Nucleus accumbens (tissue), 56 donors: ENCODE measurements around the gene GNG5.
"Not testable (repeated sequence)": the region's sequence is repeated elsewhere in the genome, so short reads cannot be mapped to it uniquely, and the experiment has no call there.

Experiments used
- DNase-seq, 56 donors: peaks; one replicate each; lab custom pipeline; 2025; lab: John Stamatoyannopoulos, UW

GNG5 gene

GRCh38 chr1:84506002-84506728 is at the start of gene GNG5, which contains the start of gene SPATA1:
GNG5 (minus strand) TSS chr1:84506581; CDS start chr1:84506091, 490 bp downstream.
SPATA1 (plus strand) TSS chr1:84506386; CDS start chr1:84516360, 9,974 bp downstream.
- peak; percentile 40 to 97 (median 90) for DNase-seq

GRCh38 chr1:84550826-84551225 is 44.4 kb upstream of the GNG5 start:
- DNase-seq, result no peak

GRCh38 chr1:84541679-84542078 is 35.3 kb upstream of the GNG5 start:
- no peak for DNase-seq

- no peak for DNase-seq
These were observed 34.4 kb upstream of the GNG5 start for GRCh38 chr1:84540759-84541158.

- no peak for DNase-seq
These were observed 33.6 kb upstream of the GNG5 start for GRCh38 chr1:84539972-84540371.

GRCh38 chr1:84538599-84538998 is 32.2 kb upstream of the GNG5 start:
- no peak for DNase-seq

GRCh38 chr1:84525779-84526178 is 19.4 kb upstream of the GNG5 start:
- no peak for DNase-seq

GRCh38 chr1:84524590-84524989 is 18.2 kb upstream of the GNG5 start:
- DNase-seq, result no peak

- DNase-seq, result no peak
These were observed 4.3 kb upstream of the GNG5 start for GRCh38 chr1:84510668-84511067.

GRCh38 chr1:84510165-84510564 is 3.8 kb upstream of the GNG5 start:
- DNase-seq, result no peak

- no peak for DNase-seq
These were observed 2.6 kb upstream of the GNG5 start for GRCh38 chr1:84509029-84509428.

GRCh38 chr1:84508510-84508909 is 2.1 kb upstream of the GNG5 start:
- no peak for DNase-seq

GRCh38 chr1:84507887-84508286 is 1.5 kb upstream of the GNG5 start:
- not testable (repeated sequence) for DNase-seq

GRCh38 chr1:84506729-84507453 is 510 bp upstream of the GNG5 start:
- DNase-seq, result no peak

GRCh38 chr1:84505493-84506001 is 834 bp downstream of the GNG5 start:
- DNase-seq, result peak in 16 of 56 donors; percentile 21 to 79 (median 54)

- no peak for DNase-seq
These were observed 1.5 kb downstream of the GNG5 start for GRCh38 chr1:84504580-84505492.

GRCh38 chr1:84502927-84503326 is 3.5 kb downstream of the GNG5 start:
- no peak for DNase-seq

- DNase-seq, result no peak
These were observed 8.6 kb downstream of the GNG5 start for GRCh38 chr1:84497631-84498275.

GRCh38 chr1:84496498-84496897 is 9.9 kb downstream of the GNG5 start:
- no peak for DNase-seq

GRCh38 chr1:84493747-84494146 is 12.6 kb downstream of the GNG5 start:
- no peak for DNase-seq
